Measurements from ENCODE around the gene RASAL1.

GRCh38 chr12:113169697-113170096, 34.1 kb upstream of the RASAL1 start:
- TF ChIP-seq ZBTB33 (IDR thresholded peaks at IDR 0.05; ENCODE audit: extremely low read depth, insufficient replicate concordance, low read length) (no peak), YY1 (IDR thresholded peaks at IDR 0.05; ENCODE audit: extremely low read depth, insufficient replicate concordance, low read depth, low read length) (no peak), CTCF (IDR thresholded peaks at IDR 0.05 in 2 of 3, conservative IDR thresholded peaks at IDR 0.05 in 1 of 3; ENCODE audit: borderline replicate concordance in 1 of 3, insufficient read depth in 1 of 3, low read depth in 2 of 3, low read length in 2 of 3) (no peak), RAD21 (IDR thresholded peaks at IDR 0.05; ENCODE audit: low read depth) (no peak), POLR2AphosphoS5 (IDR thresholded peaks at IDR 0.05; ENCODE audit: low read depth, low read length) (no peak), CEBPB (IDR thresholded peaks at IDR 0.05; ENCODE audit: low read depth) (no peak), POLR2A (IDR thresholded peaks at IDR 0.05; ENCODE audit: borderline replicate concordance, extremely low read depth, insufficient read depth, insufficient read length) (no peak), REST (IDR thresholded peaks at IDR 0.05; ENCODE audit: low read depth) (no peak)
